GM21786 (cell line): ENCODE data around the gene MYO6.

Experiments
- ATAC-seq: cut with Tn5 transposase; IDR thresholded peaks from one replicate; pipeline ENCODE4 v1.9.1; 2021; ENCODE audit not compliant: unreplicated experiment

Gene MYO6

GRCh38 chr6:75819776-75820487 is 70.9 kb downstream of the MYO6 start:
- ATAC-seq = no peak

DNA sequence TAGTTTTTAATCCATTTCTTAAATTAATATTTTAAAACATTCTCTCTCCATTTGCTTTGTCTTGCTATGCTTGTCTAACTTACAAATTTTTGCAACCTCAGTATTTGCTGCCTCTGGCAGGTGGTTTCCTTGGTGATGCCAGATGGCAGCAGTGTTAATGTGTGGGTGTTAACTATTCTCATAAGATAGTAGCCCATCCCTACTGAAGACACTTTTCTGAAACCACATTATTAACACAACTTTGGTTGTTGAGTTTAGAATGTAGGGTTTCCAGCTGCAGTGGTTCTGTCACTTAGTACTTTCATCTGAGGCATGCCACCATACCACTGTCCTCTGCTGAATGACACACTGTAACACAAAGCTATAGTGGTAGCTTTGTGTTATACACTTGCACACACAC is 75.1 kb downstream of the MYO6 start:
- ATAC-seq = peak; percentile 74

DNA sequence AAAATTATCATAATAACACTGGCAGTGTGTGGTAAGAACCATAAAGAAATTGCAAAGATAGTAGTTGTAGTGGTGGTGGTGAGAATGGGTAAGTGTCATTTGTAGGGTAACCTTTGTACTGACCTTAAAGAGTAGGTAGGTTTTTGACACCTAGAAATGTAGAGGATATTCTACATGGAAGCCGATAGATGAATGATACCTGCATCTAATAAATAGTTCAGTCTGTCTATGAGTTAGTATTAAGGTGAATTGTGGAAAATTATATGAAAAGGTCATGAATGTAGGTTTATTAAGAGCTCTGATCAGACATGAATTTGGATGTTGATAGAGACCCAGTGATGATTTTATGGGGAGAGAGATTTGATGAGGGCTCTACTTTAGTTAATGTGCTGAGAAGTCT is 78.1 kb downstream of the MYO6 start:
- no peak for ATAC-seq

DNA sequence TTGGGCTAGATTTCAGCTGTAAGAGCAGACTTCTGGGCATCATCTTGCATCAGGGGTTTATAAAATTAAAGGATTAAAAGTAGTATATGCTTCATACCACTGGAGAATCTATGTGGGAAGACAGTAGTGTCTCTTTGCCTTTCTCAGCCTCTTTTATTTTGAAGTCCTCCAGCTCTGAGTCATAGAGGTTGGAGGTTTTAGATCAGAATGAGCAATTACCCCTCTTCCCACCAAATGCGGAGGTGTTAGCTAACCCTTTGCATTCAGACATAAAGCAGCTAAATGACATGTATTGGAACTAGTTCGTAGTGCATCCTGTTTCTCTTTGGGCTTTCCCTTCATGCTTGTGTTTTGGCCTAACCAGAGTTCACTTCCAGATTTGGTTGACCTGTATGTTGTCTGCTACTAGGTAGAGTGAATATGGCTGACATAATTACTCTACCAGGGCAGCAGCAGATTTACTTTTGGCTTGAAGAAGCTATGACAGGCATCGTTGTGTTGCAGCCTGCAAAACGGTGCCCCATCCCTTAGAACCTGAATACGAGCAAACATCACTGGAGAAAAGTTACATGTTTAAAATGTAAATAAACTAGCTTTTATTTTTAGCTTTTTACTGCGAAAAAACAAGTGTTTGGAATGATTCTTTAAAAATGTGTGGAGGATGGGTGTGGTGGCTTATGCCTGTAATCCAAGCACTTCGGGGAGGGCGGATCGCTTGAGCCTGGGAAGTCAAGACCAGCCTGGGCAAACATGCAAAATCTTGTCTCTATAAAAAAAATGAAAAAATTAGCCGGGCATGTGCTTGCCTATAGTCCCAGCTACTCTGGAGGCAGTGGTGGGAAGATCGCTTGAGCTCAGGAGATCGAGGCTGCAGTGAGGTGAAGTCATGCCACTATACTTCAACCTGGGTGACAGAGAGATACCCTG is 82.2 kb downstream of the MYO6 start:
- ATAC-seq = peak; percentile 79

GRCh38 chr6:75834447-75834846 is 85.4 kb downstream of the MYO6 start:
- no peak for ATAC-seq

- no peak for ATAC-seq
Measured at GRCh38 chr6:75842191-75842590, 93.2 kb downstream of the MYO6 start.

GRCh38 chr6:75842732-75843131 is 93.7 kb downstream of the MYO6 start:
- ATAC-seq = no peak

DNA sequence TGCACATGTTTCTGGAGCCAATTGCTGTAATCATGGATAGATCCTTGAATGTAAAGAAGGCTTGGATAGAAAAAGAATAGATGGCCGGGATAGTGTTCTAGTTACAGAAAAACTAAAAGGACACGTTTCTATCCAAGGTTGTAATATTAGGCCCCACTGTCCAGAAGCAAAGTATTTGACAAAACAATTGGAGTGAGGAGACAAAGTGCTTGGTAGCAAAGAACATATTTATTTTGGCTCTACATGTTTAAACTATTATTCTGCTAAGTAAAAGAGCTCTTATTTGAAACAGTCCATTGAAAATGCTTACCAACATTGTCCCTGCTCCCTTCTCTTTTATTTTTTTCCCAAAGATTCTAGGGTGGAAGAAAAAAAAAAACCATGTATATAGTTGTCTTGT is 94.4 kb downstream of the MYO6 start:
- no peak for ATAC-seq

DNA sequence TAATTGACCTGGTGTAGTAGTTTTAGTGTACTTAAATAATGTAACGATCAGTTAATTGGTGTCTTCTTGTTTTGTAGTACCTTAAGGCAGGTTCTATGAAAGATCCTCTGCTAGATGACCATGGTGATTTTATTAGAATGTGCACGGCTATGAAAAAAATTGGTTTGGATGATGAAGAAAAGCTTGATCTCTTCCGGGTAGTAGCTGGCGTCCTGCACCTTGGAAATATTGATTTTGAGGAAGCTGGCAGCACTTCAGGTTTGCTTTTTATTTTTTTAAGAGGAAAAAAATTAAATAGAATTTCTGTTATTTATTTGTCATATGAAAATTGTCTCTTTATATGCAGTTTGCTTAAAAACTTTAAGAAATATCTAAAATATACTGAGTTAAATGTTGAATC is 99.2 kb downstream of the MYO6 start:
- ATAC-seq = no peak

GRCh38 chr6:75849329-75850025 is 100.4 kb downstream of the MYO6 start:
- ATAC-seq = no peak

DNA sequence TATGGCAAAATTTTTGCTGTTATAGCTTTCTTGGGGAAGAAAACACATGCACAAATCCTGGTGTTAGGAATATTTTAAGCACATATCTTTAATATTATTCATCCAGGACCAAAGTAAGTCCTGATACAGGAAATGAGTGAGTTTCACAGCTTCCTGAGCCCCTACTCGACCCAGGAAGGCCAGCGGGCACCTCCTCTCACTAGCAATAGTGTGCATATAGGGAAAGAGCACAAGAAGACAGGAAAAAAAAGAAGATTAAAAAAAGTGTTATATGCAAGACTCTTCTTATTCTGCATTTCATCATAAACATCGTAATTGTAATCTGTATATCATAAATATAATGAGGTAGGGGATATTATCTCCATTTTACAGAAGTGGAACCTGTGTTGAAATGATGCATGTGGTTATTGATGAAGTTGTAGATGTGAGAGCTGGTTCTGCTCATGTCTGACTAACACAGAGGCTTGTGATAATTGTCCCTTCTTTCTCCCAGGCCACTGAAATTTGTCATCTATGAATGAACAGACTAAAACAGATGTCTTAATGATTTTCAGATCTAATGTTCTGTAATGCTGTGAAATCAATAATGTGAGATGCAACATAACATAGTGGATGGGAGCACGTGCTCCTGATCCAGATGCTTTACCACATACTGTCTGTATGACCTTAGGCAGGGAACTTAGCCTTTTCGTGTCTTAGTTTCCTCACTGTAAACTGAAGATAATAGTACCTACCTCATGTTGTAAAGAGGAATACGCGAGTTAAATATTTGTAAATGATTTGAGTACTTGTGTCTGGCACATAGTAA is 101.2 kb downstream of the MYO6 start:
- ATAC-seq = no peak

DNA sequence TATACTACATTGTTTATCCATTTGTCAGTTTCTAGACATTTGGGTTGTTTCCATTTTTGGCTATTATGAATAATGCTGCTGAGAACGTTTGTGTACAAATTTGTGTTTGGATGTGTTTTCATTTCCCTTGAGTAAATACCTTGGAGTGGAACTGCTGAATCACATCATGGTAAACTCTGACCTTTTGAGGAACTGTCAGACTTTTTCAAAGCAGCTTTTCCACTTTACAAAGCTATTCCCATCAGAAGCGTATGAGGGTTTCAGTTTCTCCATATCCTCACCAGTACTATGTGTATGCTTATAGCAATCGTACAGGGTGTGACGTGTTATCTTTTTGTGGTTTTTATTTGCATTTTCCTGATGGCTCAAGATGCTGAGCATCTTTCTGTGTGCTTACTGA is 103.7 kb downstream of the MYO6 start:
- ATAC-seq = no peak

DNA sequence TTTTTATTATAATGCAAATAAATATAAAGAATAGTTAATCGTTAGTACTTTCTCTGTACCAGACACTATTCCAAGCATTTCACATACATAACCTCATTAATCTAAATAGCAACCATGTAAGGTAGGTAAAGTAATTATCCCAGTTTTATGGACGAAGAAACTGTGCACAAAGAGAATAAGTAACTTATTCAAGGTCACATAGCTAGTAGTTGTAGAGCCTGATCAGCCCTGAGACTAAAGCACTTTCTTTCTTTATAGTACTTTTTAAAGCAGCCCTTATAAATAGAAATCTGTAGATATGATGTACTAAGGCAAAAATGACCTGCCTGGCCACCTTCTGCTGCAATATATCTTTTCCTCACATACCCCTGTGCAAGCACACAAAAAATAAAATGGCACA is 104.8 kb downstream of the MYO6 start:
- ATAC-seq = no peak

DNA sequence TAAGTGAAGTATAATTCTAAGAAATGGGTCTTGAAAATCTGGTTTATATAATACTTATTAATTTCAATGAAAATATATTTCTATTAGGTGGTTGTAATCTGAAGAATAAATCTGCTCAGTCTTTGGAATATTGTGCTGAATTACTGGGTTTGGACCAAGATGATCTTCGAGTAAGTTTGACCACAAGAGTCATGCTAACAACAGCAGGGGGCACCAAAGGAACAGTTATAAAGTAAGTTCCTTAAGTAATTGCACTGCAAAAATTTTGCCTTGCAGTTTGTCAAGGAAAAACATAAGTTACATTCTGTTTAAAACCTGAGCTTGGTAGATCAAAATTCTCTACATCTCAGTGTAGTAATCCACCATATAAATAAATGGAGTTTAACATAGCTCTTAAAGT is 106.0 kb downstream of the MYO6 start:
- ATAC-seq = no peak

DNA sequence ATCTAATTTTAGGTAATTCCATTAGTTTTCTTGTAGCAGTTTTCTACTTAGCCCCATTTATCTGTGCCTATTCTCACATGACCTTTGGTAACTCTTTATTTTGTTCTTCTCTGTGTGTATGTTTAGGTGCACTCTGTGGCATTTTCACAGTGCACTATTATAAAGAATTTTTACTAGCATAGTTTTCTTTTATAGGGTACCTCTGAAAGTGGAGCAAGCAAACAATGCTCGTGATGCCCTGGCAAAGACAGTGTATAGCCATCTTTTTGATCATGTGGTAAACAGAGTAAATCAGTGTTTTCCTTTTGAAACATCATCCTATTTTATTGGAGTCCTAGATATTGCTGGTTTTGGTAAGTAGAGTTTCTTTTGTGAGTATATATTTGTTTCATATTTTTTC is 107.9 kb downstream of the MYO6 start:
- ATAC-seq = no peak

GRCh38 chr6:75863001-75863400 is 114.0 kb downstream of the MYO6 start:
- ATAC-seq = no peak

DNA sequence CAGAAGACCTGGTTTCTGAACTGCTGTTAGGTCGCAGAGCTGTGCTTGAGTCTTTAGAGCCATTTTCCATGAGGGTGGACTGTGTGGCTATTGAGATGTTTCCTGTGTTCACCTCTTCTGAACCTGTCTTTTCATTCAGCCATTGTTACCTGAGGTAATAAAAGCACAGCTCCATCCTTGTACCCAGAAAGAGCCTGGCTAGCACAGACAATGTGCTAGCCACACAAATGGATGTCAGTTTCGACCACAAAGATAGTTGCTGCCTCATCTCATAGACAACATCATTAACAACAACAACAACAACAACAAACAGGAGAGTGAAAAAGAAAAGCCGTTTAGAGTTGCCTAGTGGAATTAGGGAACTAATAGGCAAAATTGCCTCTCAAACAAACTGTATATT is 114.7 kb downstream of the MYO6 start:
- ATAC-seq = no peak

DNA sequence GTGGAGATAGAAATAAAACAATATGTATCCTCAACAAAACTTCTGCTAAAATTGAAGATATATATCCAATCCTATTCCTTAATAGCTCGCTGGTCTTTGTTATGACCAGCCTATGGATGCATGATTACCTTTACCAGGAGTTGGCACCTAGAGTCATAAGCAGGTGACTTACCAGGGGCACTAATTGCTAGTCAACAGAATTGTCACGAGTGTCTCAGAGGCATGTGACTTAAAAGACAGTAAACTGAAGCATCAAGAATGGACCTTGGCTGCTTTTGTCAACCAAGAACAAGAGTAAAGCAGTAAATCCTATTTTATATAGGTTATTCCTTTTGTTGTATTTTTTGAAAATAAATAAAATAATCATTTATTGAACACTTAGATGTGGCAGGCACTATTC is 115.4 kb downstream of the MYO6 start:
- ATAC-seq = no peak

DNA sequence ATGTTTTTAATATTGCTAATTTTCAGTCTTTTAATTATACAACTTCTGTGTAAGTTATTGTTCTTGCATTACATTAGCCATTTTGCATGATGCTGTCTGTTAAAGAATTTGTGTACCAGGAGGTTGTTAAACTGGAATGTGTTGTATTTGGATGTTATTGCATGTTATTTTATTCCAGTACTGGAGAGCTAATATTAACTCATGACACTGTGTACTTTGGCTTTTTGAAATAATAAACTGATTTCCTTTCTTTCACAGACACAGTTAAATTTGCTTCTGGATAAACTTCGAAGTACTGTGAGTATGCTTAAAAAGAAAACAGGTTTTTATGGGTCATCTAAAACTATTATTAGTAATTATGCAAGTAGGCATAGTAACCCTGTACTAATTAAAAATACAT is 121.3 kb downstream of the MYO6 start:
- no peak for ATAC-seq

DNA sequence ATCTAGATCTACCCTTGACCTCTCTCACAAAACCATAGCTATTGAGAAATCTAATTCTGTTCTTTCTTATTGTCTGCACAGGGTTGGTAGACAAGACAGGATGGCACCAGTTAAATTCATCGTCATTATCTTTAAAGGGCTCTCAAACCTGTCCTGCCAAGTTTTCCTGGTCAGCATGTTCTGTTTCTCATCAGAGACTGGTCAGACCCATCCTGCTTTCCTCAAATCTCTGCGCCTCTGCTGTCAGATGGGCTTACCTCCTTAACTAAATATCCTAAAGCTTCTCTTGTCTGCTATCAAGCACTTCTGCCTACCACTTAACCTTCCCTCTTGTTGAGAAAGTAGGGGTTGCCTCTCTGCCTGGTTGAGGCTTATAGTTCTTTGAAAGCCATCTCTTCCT is 125.2 kb downstream of the MYO6 start:
- no peak for ATAC-seq

- no peak for ATAC-seq
Measured at GRCh38 chr6:75876152-75876551, 127.1 kb downstream of the MYO6 start.
